ENCODE data around the gene CEP89. TPM values are rescaled to one million over a fixed set of nuclear protein-coding genes. Genes with fewer than 3 reads are reported as not detected.
"Not testable (repeated sequence)": the region's sequence is repeated elsewhere in the genome, so short reads cannot be mapped to it uniquely, and the experiment has no call there.

CEP89 gene
- total RNA-seq, 4 donors from 2014 or later: 18.5 to 24.7 (median 19.4) TPM

- Histone ChIP-seq H3K4me1 (peaks cover 7 to 10% of the 10 kb centered on the region in 2 donors), H3K27me3 (no peaks in the 10 kb centered on the region), H3K9me3 (no peaks in the 10 kb centered on the region), H3K4me3 (replicated peaks in 1 of 3) (peak overlapping the region; percentile 18 to 96 (median 77)), H3K36me3 (no peaks in the 10 kb centered on the region), H3K27ac (no peak overlapping the region)
- DNase-seq: peak in 1 of 2 donors; percentile 8
- TF ChIP-seq CTCF (IDR thresholded peaks at IDR 0.05) (no peak), POLR2A (IDR thresholded peaks at IDR 0.05) (no peak)
- 27 to 32% methylated on average over 21 of the region's 21 CpGs for WGBS, 2 donors
- intact Hi-C loops (cut with DNase I): no loop called here
Observed at GRCh38 chr19:32971012-32971595, 654 bp downstream of the CEP89 start.

- no peak for DNase-seq
- WGBS, 2 donors: 93 to 100% methylated on average over 1 to 5 of the region's 10 CpGs
- no peak overlapping the region for H3K27ac ChIP-seq
- H3K27me3 ChIP-seq: no peaks in the 10 kb centered on the region
- H3K4me1 ChIP-seq: peaks cover 7 to 10% of the 10 kb centered on the region in 2 donors
- no peak overlapping the region for H3K4me3 ChIP-seq (replicated peaks in 1 of 3)
- TF ChIP-seq CTCF (IDR thresholded peaks at IDR 0.05): no peak
- no peak for TF ChIP-seq POLR2A (IDR thresholded peaks at IDR 0.05)
- intact Hi-C loops (cut with DNase I): no loop called here
- H3K9me3 ChIP-seq: no peaks in the 10 kb centered on the region
- H3K36me3 ChIP-seq: peaks cover 0 to 9% of the 10 kb centered on the region in 2 donors
Observed at GRCh38 chr19:32969549-32969948, 2.2 kb downstream of the CEP89 start.

GRCh38 chr19:32966750-32967149 is 5.0 kb downstream of the CEP89 start:
- DNase-seq: no peak
- intact Hi-C loops (cut with DNase I): no loop called here
- WGBS, 2 donors: 93 to 96% methylated on average over 9 of the region's 9 CpGs
- Histone ChIP-seq H3K27me3 (no peaks in the 10 kb centered on the region), H3K36me3 (peaks cover 0 to 17% of the 10 kb centered on the region in 2 donors), H3K27ac (no peak overlapping the region), H3K4me1 (peaks cover 7 to 10% of the 10 kb centered on the region in 2 donors), H3K9me3 (no peaks in the 10 kb centered on the region), H3K4me3 (replicated peaks in 1 of 3) (no peak overlapping the region)
- TF ChIP-seq POLR2A (IDR thresholded peaks at IDR 0.05) (no peak), CTCF (IDR thresholded peaks at IDR 0.05) (no peak)

GRCh38 chr19:32945260-32945659 is 26.5 kb downstream of the CEP89 start:
- TF ChIP-seq CTCF (IDR thresholded peaks at IDR 0.05) (no peak), POLR2A (IDR thresholded peaks at IDR 0.05) (no peak)
- WGBS, 2 donors: 74 to 90% methylated on average over 3 of the region's 3 CpGs
- intact Hi-C loops (cut with DNase I): no loop called here
- Histone ChIP-seq H3K36me3 (peaks cover 32 to 59% of the 10 kb centered on the region in 2 donors), H3K27me3 (no peaks in the 10 kb centered on the region), H3K4me1 (no peaks in the 10 kb centered on the region), H3K27ac (no peak overlapping the region), H3K9me3 (no peaks in the 10 kb centered on the region), H3K4me3 (replicated peaks in 1 of 3) (no peak overlapping the region)
- no peak for DNase-seq

- WGBS, 2 donors: 89 to 92% methylated on average over 5 of the region's 5 CpGs
- H3K4me1 ChIP-seq; H3K27ac ChIP-seq; H3K4me3 ChIP-seq (replicated peaks in 1 of 3); H3K27me3 ChIP-seq; H3K9me3 ChIP-seq; intact Hi-C loops (cut with DNase I); DNase-seq: not testable (repeated sequence)
- H3K36me3 ChIP-seq: peaks cover 9 to 49% of the 10 kb centered on the region in 2 donors
Observed at GRCh38 chr19:32941273-32941672, 30.5 kb downstream of the CEP89 start.
